ENCODE data around the gene DERA. TPM values are rescaled to one million over a fixed set of nuclear protein-coding genes. Genes with fewer than 3 reads are reported as not detected.

The DERA gene
- total and polyA plus RNA-seq, 2 of the 13 experiments (the other 11 are each of a cell fraction or from before 2014, with no cell fraction given) = 24.0 to 51.3 TPM

GRCh38 chr12:15882118-15882971 is 28.8 kb upstream of the DERA start, which contains the start of gene STRAP (continued):
- TF ChIP-seq ZNF781 (CRISPR knock-in tag; IDR thresholded peaks at IDR 0.05; ENCODE audit: borderline replicate concordance, not compliant biosample characterization) (peak; percentile 36), U2AF2 (IDR thresholded peaks at IDR 0.05; ENCODE audit: low read depth, low read length) (no peak), ZNF614 (CRISPR knock-in tag; IDR thresholded peaks at IDR 0.05; ENCODE audit: borderline replicate concordance) (peak; percentile 48; the same call in 1 of the 2 replicates), KDM5A (IDR thresholded peaks at IDR 0.05; ENCODE audit: borderline replicate concordance, low read length) (peak; percentile 94), ATM (IDR thresholded peaks at IDR 0.05; ENCODE audit: borderline replicate concordance) (no peak), KLF15 (CRISPR knock-in tag; IDR thresholded peaks at IDR 0.05; ENCODE audit: borderline replicate concordance) (0 out of 2 replicates have a peak, but pooled peaks have one; percentile 30), CC2D1A (CRISPR knock-in tag; IDR thresholded peaks at IDR 0.05) (no peak), ZNF12 (CRISPR knock-in tag; IDR thresholded peaks at IDR 0.05) (peak; percentile 42; the same call in 1 of the 2 replicates), FIP1L1 (IDR thresholded peaks at IDR 0.05; ENCODE audit: borderline replicate concordance, insufficient read depth, low read depth, low read length) (no peak), GPBP1L1 (CRISPR knock-in tag; IDR thresholded peaks at IDR 0.05) (no peak), KAT2B (IDR thresholded peaks at IDR 0.05; ENCODE audit: borderline replicate concordance, low read depth, low read length) (no peak), KAT7 (CRISPR knock-in tag; IDR thresholded peaks at IDR 0.05; ENCODE audit: borderline replicate concordance) (peak; percentile 76; the same call in 1 of the 2 replicates), FOXK1 (CRISPR knock-in tag; IDR thresholded peaks at IDR 0.05; ENCODE audit: borderline replicate concordance, low read depth) (peak; percentile 60; the same call in 1 of the 2 replicates), ZFP36L2 (CRISPR knock-in tag; IDR thresholded peaks at IDR 0.05) (no peak), ZSCAN21 (CRISPR knock-in tag; IDR thresholded peaks at IDR 0.05; ENCODE audit: borderline replicate concordance) (no peak; the same call in 1 of the 2 replicates)
- TF ChIP-seq, protein P1, sequence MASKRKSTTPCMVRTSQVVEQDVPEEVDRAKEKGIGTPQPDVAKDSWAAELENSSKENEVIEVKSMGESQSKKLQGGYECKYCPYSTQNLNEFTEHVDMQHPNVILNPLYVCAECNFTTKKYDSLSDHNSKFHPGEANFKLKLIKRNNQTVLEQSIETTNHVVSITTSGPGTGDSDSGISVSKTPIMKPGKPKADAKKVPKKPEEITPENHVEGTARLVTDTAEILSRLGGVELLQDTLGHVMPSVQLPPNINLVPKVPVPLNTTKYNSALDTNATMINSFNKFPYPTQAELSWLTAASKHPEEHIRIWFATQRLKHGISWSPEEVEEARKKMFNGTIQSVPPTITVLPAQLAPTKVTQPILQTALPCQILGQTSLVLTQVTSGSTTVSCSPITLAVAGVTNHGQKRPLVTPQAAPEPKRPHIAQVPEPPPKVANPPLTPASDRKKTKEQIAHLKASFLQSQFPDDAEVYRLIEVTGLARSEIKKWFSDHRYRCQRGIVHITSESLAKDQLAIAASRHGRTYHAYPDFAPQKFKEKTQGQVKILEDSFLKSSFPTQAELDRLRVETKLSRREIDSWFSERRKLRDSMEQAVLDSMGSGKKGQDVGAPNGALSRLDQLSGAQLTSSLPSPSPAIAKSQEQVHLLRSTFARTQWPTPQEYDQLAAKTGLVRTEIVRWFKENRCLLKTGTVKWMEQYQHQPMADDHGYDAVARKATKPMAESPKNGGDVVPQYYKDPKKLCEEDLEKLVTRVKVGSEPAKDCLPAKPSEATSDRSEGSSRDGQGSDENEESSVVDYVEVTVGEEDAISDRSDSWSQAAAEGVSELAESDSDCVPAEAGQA (IDR thresholded peaks at IDR 0.05; ENCODE audit: low read depth) = peak; percentile 94
- TF ChIP-seq, protein P1 (CRISPR knock-in tag; IDR thresholded peaks at IDR 0.05; ENCODE audit: borderline replicate concordance) = no peak
- TF ChIP-seq, protein P2, sequence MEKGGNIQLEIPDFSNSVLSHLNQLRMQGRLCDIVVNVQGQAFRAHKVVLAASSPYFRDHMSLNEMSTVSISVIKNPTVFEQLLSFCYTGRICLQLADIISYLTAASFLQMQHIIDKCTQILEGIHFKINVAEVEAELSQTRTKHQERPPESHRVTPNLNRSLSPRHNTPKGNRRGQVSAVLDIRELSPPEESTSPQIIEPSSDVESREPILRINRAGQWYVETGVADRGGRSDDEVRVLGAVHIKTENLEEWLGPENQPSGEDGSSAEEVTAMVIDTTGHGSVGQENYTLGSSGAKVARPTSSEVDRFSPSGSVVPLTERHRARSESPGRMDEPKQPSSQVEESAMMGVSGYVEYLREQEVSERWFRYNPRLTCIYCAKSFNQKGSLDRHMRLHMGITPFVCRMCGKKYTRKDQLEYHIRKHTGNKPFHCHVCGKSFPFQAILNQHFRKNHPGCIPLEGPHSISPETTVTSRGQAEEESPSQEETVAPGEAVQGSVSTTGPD (CRISPR knock-in tag; IDR thresholded peaks at IDR 0.05) = no peak
- TF ChIP-seq, protein P3, sequence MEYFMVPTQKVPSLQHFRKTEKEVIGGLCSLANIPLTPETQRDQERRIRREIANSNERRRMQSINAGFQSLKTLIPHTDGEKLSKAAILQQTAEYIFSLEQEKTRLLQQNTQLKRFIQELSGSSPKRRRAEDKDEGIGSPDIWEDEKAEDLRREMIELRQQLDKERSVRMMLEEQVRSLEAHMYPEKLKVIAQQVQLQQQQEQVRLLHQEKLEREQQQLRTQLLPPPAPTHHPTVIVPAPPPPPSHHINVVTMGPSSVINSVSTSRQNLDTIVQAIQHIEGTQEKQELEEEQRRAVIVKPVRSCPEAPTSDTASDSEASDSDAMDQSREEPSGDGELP (IDR thresholded peaks at IDR 0.05; ENCODE audit: borderline replicate concordance, low read depth) = peak; percentile 71

All from HepG2 (cell line).